ENCODE data around the gene ZNF35. TPM values are rescaled to one million over a fixed set of nuclear protein-coding genes. Genes with fewer than 3 reads are reported as not detected.
"Not testable (repeated sequence)": the region's sequence is repeated elsewhere in the genome, so short reads cannot be mapped to it uniquely, and the experiment has no call there.

Gene ZNF35
- total and polyA plus RNA-seq, 2 of the 13 experiments (the other 11 are each of a cell fraction or from before 2014, with no cell fraction given): 0.20 to 0.22 TPM

DNA sequence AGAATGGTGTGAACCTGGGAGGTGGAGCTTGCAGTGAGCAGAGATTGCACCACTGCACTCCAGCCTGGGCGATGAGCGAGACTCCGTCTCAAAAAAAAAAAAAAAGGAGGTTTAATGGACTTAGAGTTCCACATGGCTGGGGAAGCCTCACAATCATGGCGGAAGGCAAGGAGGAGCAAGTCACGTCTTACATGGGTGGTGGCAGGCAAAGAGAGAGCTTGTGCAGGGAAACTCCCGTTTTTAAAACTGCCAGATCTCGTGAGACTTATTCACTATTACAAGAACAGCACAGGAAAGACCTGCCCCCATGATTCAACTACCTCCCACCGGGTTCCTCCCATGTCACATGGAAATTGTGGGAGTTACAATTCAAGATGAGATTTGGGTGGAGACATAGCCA, 24.9 kb downstream of the ZNF35 start:
- H3K9me3 ChIP-seq (ENCODE audit: low read length); H3K27ac ChIP-seq (ENCODE audit: extremely low read length, insufficient read depth, low read length); H3K36me3 ChIP-seq (replicated peaks in 1 of 2; ENCODE audit: control insufficient read depth in 1 of 2, insufficient read depth in 2 of 2, low read length in 2 of 2); H4K20me1 ChIP-seq (ENCODE audit: insufficient read depth, low read length); H3K4me1 ChIP-seq (ENCODE audit: insufficient read depth, low read length); CTCF ChIA-PET (ENCODE audit: low intra/inter-chr PET ratio, low total read pairs); DNase-seq (ENCODE audit: low spot score); H3K79me2 ChIP-seq (ENCODE audit: insufficient read depth, low read length); H3K9ac ChIP-seq (ENCODE audit: insufficient read depth, low read depth, low read length); BruUV-seq (replicated peaks); POLR2A ChIA-PET; H3K4me3 ChIP-seq (replicated peaks in 1 of 3; ENCODE audit: insufficient read depth in 1 of 3, low read depth in 2 of 3, low read length in 3 of 3); H3K27me3 ChIP-seq (ENCODE audit: control insufficient read depth in 1 of 2, insufficient read depth in 2 of 2, low read length in 2 of 2); intact Hi-C loops (cut with micrococcal nuclease; ENCODE audit: unreplicated experiment); in situ Hi-C loops (cut with HindIII; ENCODE audit: extremely low pct_ligation_motif_present, low pct_unique_long_range_greater_than_20kb); H3K4me2 ChIP-seq (ENCODE audit: low read depth, low read length); FAIRE-seq; ATAC-seq; H2AFZ ChIP-seq (ENCODE audit: low read length): not testable (repeated sequence)
- 31% methylated on average over 8 of the region's 8 CpGs for WGBS (ENCODE audit: low lambda C conversion rate)

DNA sequence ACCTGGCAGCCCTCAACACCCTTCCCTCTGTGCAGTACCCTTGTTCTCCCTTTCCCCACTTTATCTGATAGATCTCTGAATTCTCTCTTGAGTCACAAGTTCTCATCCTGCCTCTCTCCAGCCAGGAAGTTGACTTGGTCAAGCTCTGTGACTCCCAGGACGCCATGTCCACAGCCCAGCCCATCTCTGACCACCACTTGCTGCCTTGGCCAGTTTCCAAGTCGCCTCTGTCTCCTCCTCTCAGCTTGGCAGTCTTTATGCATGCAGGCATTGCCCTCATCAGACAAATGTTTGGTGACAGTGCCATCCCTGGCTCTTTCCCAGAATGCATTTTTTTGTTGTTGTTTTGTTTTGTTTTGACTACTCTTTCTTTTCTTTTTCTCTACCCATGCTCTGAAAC, 25.7 kb downstream of the ZNF35 start:
- H3K9me3 ChIP-seq (ENCODE audit: low read length): no peaks in the 10 kb centered on the region
- H4K20me1 ChIP-seq (ENCODE audit: insufficient read depth, low read length): no peaks in the 10 kb centered on the region
- POLR2A ChIA-PET: no interaction called here
- H3K27ac ChIP-seq (ENCODE audit: extremely low read length, insufficient read depth, low read length): no peak overlapping the region
- BruUV-seq (replicated peaks): no TSS peak
- no peaks in the 10 kb centered on the region for H3K36me3 ChIP-seq (replicated peaks in 1 of 2; ENCODE audit: control insufficient read depth in 1 of 2, insufficient read depth in 2 of 2, low read length in 2 of 2)
- WGBS (ENCODE audit: low lambda C conversion rate): 0% methylated on average over 2 of the region's 2 CpGs
- no peak overlapping the region for H3K9ac ChIP-seq (ENCODE audit: insufficient read depth, low read depth, low read length)
- no peak for DNase-seq (ENCODE audit: low spot score)
- H3K27me3 ChIP-seq (ENCODE audit: control insufficient read depth in 1 of 2, insufficient read depth in 2 of 2, low read length in 2 of 2): peaks cover 0 to 7% of the 10 kb centered on the region in 2 experiments; a peak in 2 of 5 replicates
- no peaks in the 10 kb centered on the region for H3K4me1 ChIP-seq (ENCODE audit: insufficient read depth, low read length)
- ATAC-seq: no peak
- CTCF ChIA-PET (ENCODE audit: low intra/inter-chr PET ratio, low total read pairs): no interaction called here
- no peak overlapping the region for H3K4me2 ChIP-seq (ENCODE audit: low read depth, low read length)
- FAIRE-seq: no peak
- intact Hi-C loops (cut with micrococcal nuclease; ENCODE audit: unreplicated experiment) (no loop called here), in situ Hi-C loops (cut with HindIII; ENCODE audit: extremely low pct_ligation_motif_present, low pct_unique_long_range_greater_than_20kb) (no loop called here)
- H2AFZ ChIP-seq (ENCODE audit: low read length): no peak overlapping the region
- H3K4me3 ChIP-seq (replicated peaks in 1 of 3; ENCODE audit: insufficient read depth in 1 of 3, low read depth in 2 of 3, low read length in 3 of 3): no peak overlapping the region
- no peaks in the 10 kb centered on the region for H3K79me2 ChIP-seq (ENCODE audit: insufficient read depth, low read length)
- no peak for TF ChIP-seq ZNF652 (CRISPR knock-in tag; IDR thresholded peaks at IDR 0.05; ENCODE audit: borderline replicate concordance, low read depth)
- TF ChIP-seq MEIS2 (CRISPR knock-in tag; IDR thresholded peaks at IDR 0.05): no peak
- TF ChIP-seq ZNF17 (CRISPR knock-in tag; IDR thresholded peaks at IDR 0.05): no peak
- no peak for TF ChIP-seq AKAP8 (CRISPR knock-in tag; IDR thresholded peaks at IDR 0.05)
- TF ChIP-seq MIER2 (CRISPR knock-in tag; IDR thresholded peaks at IDR 0.05): no peak
- TF ChIP-seq RBM22 (optimal IDR thresholded peaks at IDR 0.05; ENCODE audit: low read length): no peak
- no peak for TF ChIP-seq ZKSCAN8 (CRISPR knock-in tag; IDR thresholded peaks at IDR 0.05; ENCODE audit: borderline replicate concordance)
- TF ChIP-seq, protein P1, sequence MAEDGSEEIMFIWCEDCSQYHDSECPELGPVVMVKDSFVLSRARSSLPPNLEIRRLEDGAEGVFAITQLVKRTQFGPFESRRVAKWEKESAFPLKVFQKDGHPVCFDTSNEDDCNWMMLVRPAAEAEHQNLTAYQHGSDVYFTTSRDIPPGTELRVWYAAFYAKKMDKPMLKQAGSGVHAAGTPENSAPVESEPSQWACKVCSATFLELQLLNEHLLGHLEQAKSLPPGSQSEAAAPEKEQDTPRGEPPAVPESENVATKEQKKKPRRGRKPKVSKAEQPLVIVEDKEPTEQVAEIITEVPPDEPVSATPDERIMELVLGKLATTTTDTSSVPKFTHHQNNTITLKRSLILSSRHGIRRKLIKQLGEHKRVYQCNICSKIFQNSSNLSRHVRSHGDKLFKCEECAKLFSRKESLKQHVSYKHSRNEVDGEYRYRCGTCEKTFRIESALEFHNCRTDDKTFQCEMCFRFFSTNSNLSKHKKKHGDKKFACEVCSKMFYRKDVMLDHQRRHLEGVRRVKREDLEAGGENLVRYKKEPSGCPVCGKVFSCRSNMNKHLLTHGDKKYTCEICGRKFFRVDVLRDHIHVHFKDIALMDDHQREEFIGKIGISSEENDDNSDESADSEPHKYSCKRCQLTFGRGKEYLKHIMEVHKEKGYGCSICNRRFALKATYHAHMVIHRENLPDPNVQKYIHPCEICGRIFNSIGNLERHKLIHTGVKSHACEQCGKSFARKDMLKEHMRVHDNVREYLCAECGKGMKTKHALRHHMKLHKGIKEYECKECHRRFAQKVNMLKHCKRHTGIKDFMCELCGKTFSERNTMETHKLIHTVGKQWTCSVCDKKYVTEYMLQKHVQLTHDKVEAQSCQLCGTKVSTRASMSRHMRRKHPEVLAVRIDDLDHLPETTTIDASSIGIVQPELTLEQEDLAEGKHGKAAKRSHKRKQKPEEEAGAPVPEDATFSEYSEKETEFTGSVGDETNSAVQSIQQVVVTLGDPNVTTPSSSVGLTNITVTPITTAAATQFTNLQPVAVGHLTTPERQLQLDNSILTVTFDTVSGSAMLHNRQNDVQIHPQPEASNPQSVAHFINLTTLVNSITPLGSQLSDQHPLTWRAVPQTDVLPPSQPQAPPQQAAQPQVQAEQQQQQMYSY (CRISPR knock-in tag; IDR thresholded peaks at IDR 0.05): no peak
- no peak for TF ChIP-seq ZNF883 (CRISPR knock-in tag; IDR thresholded peaks at IDR 0.05; ENCODE audit: not compliant biosample characterization)
- no peak for TF ChIP-seq HNRNPUL1 (IDR thresholded peaks at IDR 0.05; ENCODE audit: low read depth, low read length)
- no peak for TF ChIP-seq CC2D1A (CRISPR knock-in tag; IDR thresholded peaks at IDR 0.05)
- no peak for TF ChIP-seq CREB1 (IDR thresholded peaks at IDR 0.05)
- no peak for TF ChIP-seq CREB1 (CRISPR knock-in tag; IDR thresholded peaks at IDR 0.05)
- TF ChIP-seq, protein P2, sequence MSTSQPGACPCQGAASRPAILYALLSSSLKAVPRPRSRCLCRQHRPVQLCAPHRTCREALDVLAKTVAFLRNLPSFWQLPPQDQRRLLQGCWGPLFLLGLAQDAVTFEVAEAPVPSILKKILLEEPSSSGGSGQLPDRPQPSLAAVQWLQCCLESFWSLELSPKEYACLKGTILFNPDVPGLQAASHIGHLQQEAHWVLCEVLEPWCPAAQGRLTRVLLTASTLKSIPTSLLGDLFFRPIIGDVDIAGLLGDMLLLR (CRISPR knock-in tag; IDR thresholded peaks at IDR 0.05): no peak
- TF ChIP-seq ZNF253 (CRISPR knock-in tag; IDR thresholded peaks at IDR 0.05; ENCODE audit: borderline replicate concordance): no peak
- TF ChIP-seq CHCHD3 (CRISPR knock-in tag; IDR thresholded peaks at IDR 0.05): no peak
- no peak for TF ChIP-seq ZNF878 (CRISPR knock-in tag; IDR thresholded peaks at IDR 0.05)
- TF ChIP-seq BRD4 (CRISPR knock-in tag; IDR thresholded peaks at IDR 0.05): no peak
